ENCODE measurements around the gene YPEL2. TPM values are rescaled to one million over a fixed set of nuclear protein-coding genes. Genes with fewer than 3 reads are reported as not detected.

The YPEL2 gene
- total RNA-seq, 1 experiment from 2014 or later: 0.98 TPM

DNA sequence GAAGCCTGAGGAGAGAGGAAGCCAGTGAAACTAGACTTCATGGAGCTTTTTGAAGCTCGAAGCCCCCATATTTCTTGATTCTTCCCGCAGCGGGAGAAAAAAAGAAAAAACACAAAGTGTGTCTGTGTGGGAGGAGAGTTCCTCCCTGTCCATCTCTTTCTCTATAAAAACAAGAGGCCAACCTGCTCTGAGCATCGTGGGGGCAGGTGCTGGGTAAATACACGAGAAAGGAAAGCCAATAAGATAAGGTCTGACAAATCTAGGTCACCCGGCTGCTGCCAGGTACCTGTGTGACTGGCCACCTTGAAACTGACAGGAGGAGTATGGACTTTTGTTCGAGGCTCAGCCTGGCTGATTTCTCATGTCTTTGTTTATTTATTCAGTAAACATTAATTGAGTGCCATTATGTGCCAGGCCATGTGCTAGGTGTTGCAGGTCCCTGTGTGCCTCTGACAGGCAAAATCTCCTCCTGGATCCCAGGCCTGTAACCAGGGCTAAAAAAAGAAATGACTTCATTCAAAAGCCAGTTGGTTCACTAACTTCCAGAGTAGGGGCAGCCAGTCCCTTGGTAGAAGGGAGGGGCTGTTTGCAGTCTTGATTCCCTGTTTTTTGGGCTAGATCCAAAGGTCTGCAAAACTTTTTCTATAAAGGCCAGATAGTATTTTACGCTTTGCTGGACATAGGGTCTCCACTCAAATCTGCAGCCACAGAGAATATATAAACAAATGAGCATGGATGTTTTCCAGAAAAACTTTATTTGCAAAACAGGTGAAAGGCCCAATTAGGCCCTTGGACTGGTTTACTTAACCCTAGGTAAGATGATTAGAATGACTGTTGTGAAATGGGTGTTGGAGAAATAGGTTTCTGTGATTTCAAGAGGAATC, 35.6 kb downstream of the YPEL2 start:
- Histone ChIP-seq H3T11ph (ENCODE audit: low read length) (no peak overlapping the region), H3K18ac (ENCODE audit: insufficient read length, low read depth, low read length) (no peak overlapping the region), H3K14ac (ENCODE audit: insufficient read depth, low read length) (no peak overlapping the region), H4K5ac (ENCODE audit: insufficient read length, low read depth, low read length) (no peak overlapping the region), H3K4me1 (ENCODE audit: insufficient read depth, low read length) (peaks cover 12% of the 10 kb centered on the region; the same call in 1 of the 2 replicates), H3K79me2 (ENCODE audit: insufficient read depth, low read length) (no peaks in the 10 kb centered on the region), H2BK12ac (ENCODE audit: insufficient read length, low read depth, low read length) (no peak overlapping the region), H4K91ac (ENCODE audit: insufficient read length, low read depth, low read length) (no peak overlapping the region), H3K4ac (ENCODE audit: low read depth, low read length) (no peak overlapping the region), H3K9ac (ENCODE audit: extremely low read depth, insufficient read length, low read length) (no peak overlapping the region), H2AFZ (ENCODE audit: low read length) (no peak overlapping the region), H2BK20ac (ENCODE audit: low read depth, low read length, poor library complexity, severe bottlenecking) (no peak overlapping the region), H3K79me1 (ENCODE audit: insufficient read depth, low read depth, low read length, poor library complexity, severe bottlenecking) (no peaks in the 10 kb centered on the region), H2AK5ac (ENCODE audit: insufficient read length, low read length) (no peak overlapping the region), H3K4me2 (ENCODE audit: insufficient read depth, insufficient read length, low read length) (no peak overlapping the region), H2BK5ac (ENCODE audit: insufficient read length, low read length) (no peak overlapping the region), H3K27ac (ENCODE audit: insufficient read length, low read depth, low read length) (no peak overlapping the region), H3K23ac (ENCODE audit: insufficient read length, low read depth, low read length) (no peak overlapping the region), H3K23me2 (ENCODE audit: insufficient read length, low read depth, low read length, poor library complexity, severe bottlenecking) (no peaks in the 10 kb centered on the region), H2BK15ac (ENCODE audit: low read depth, low read length) (no peak overlapping the region), H3K9me3 (ENCODE audit: control insufficient read depth, low read depth, low read length) (no peaks in the 10 kb centered on the region), H4K20me1 (ENCODE audit: control insufficient read depth, insufficient read depth, insufficient read length) (no peaks in the 10 kb centered on the region), H4K8ac (replicated peaks; ENCODE audit: insufficient read length, low read depth, low read length) (no peak overlapping the region), H2BK120ac (ENCODE audit: low read depth, low read length, poor library complexity, severe bottlenecking) (no peak overlapping the region), H3K56ac (ENCODE audit: insufficient read length, low read depth, low read length) (no peak overlapping the region), H3K27me3 (ENCODE audit: insufficient read depth, low read length) (no peaks in the 10 kb centered on the region)
- no peak for DNase-seq
- Mint-ChIP-seq H3K27ac (peak overlapping the region; percentile 91 to 97 (median 93)), H3K4me1 (peaks cover 71 to 79% of the 10 kb centered on the region in 2 experiments), H3K27me3 (ENCODE audit: low read depth) (0 out of 2 replicates have a peak, but pooled peaks cover 1% of the 10 kb centered on the region), H3K9me3 (no peaks in the 10 kb centered on the region), H3K4me3 (peak overlapping the region; percentile 38 to 44; a peak in 4 of 5 replicates), H3K36me3 (ENCODE audit: insufficient read depth in 1 of 3, low read depth in 3 of 3) (no peaks in the 10 kb centered on the region)
- no CpG with 5 or more reads among the region's 8 CpGs for WGBS (ENCODE audit: extremely low coverage, insufficient read length, low lambda C conversion rate)
- no peak for TF ChIP-seq CTCF (conservative IDR thresholded peaks at IDR 0.05)
